SK-N-MC (cell line): Measurements from ENCODE around the gene ZMIZ2.

Experiments
- DNase-seq: peaks from one replicate; pipeline ENCODE4 v3.0.0-alpha.2; 2011; ENCODE audit warnings: low read depth, low spot score
- H3K27ac ChIP-seq: fragments of 200-600 bp; sonication (generic); 2 replicates; pipeline ENCODE4 v1.5.1; 2016; ENCODE audit warnings: mixed run types
- H3K36me3 ChIP-seq: fragments of 200-600 bp; sonication (generic); 2 replicates; pipeline ENCODE4 v1.6.1; 2017; ENCODE audit warnings: antibody characterized with exemption, low read length, mixed read lengths; ENCODE audit not compliant: insufficient read depth
- H3K4me3 ChIP-seq: fragments of 200-600 bp; sonication (generic); 2 replicates; pipeline ENCODE4 v1.5.1; 2016
- H3K9ac ChIP-seq: fragments of 200-600 bp; sonication (generic); 2 replicates; pipeline ENCODE4 v1.8.0; 2017; ENCODE audit warnings: mixed run types, mixed read lengths; ENCODE audit not compliant: insufficient read length
- H3K9me3 ChIP-seq: fragments of 200-600 bp; sonication (generic); 2 replicates; pipeline ENCODE4 v1.6.1; 2017; ENCODE audit warnings: low read depth, mild to moderate bottlenecking, antibody characterized with exemption, low read length, moderate library complexity, mixed read lengths
- EZH2 ChIP-seq: fragments of 200-600 bp; sonication (generic); IDR thresholded peaks from one replicate; pipeline ENCODE4 v1.6.1; 2017; ENCODE audit warnings: antibody characterized with exemption
- FOXP2 ChIP-seq: optimal IDR thresholded peaks from 2 replicates; pipeline ENCODE3; 2011; ENCODE audit warnings: mild to moderate bottlenecking, moderate library complexity; ENCODE audit not compliant: insufficient read depth; ENCODE audit errors: extremely low read length, control extremely low read depth
- POLR2AphosphoS5 ChIP-seq: IDR thresholded peaks from 2 replicates; pipeline ENCODE4 v1.6.1; 2012; ENCODE audit warnings: mild to moderate bottlenecking, low read depth, low read length, borderline replicate concordance

ZMIZ2 gene

GRCh38 chr7:44765579-44766415 lies 17.1 kb downstream of the ZMIZ2 start:
- H3K36me3 ChIP-seq: peaks cover 69% of the 10 kb centered on the region; the same call in 1 of the 2 replicates
- no peaks in the 10 kb centered on the region for H3K9me3 ChIP-seq
- no peak overlapping the region for H3K9ac ChIP-seq
- DNase-seq: no peak
- TF ChIP-seq EZH2 (no peak), FOXP2 (no peak), POLR2AphosphoS5 (no peak)
- no peak overlapping the region for H3K4me3 ChIP-seq
- H3K27ac ChIP-seq: no peak overlapping the region

GRCh38 chr7:44766416-44766801 lies 17.8 kb downstream of the ZMIZ2 start:
- no peak overlapping the region for H3K4me3 ChIP-seq
- TF ChIP-seq FOXP2 (no peak), EZH2 (no peak), POLR2AphosphoS5 (no peak)
- H3K27ac ChIP-seq: no peak overlapping the region
- no peak overlapping the region for H3K9ac ChIP-seq
- DNase-seq: no peak
- no peaks in the 10 kb centered on the region for H3K9me3 ChIP-seq
- peaks cover 63% of the 10 kb centered on the region; the same call in 1 of the 2 replicates for H3K36me3 ChIP-seq

GRCh38 chr7:44767134-44767911 lies 18.7 kb downstream of the ZMIZ2 start:
- peaks cover 56% of the 10 kb centered on the region; the same call in 1 of the 2 replicates for H3K36me3 ChIP-seq
- no peak for TF ChIP-seq EZH2
- TF ChIP-seq POLR2AphosphoS5: no peak
- no peak for TF ChIP-seq FOXP2
- no peak overlapping the region for H3K9ac ChIP-seq
- H3K9me3 ChIP-seq: no peaks in the 10 kb centered on the region
- no peak for DNase-seq
- no peak overlapping the region for H3K4me3 ChIP-seq
- H3K27ac ChIP-seq: no peak overlapping the region

GRCh38 chr7:44767912-44768627 lies 19.4 kb downstream of the ZMIZ2 start:
- Histone ChIP-seq H3K36me3 (peaks cover 50% of the 10 kb centered on the region; the same call in 1 of the 2 replicates), H3K9me3 (no peaks in the 10 kb centered on the region), H3K4me3 (no peak overlapping the region), H3K27ac (peak overlapping the region; percentile 36; the same call in 1 of the 2 replicates), H3K9ac (no peak overlapping the region)
- TF ChIP-seq EZH2: no peak
- 0 out of 2 replicates have a peak, but pooled peaks have one; percentile 28 for TF ChIP-seq POLR2AphosphoS5
- no peak for TF ChIP-seq FOXP2
- no peak for DNase-seq

- peaks cover 43% of the 10 kb centered on the region; the same call in 1 of the 2 replicates for H3K36me3 ChIP-seq
- H3K4me3 ChIP-seq: no peak overlapping the region
- no peak for TF ChIP-seq POLR2AphosphoS5
- TF ChIP-seq FOXP2: no peak
- no peak for TF ChIP-seq EZH2
- H3K27ac ChIP-seq: peak overlapping the region; percentile 36; the same call in 1 of the 2 replicates
- DNase-seq: no peak
- no peaks in the 10 kb centered on the region for H3K9me3 ChIP-seq
- H3K9ac ChIP-seq: no peak overlapping the region
Measured at GRCh38 chr7:44768628-44769371, 20.2 kb downstream of the ZMIZ2 start.

- H3K36me3 ChIP-seq: peaks cover 37% of the 10 kb centered on the region; the same call in 1 of the 2 replicates
Measured at GRCh38 chr7:44769376-44769775, 20.7 kb downstream of the ZMIZ2 start.

GRCh38 chr7:44769776-44770294 lies 21.2 kb downstream of the ZMIZ2 start:
- H3K9ac ChIP-seq: no peak overlapping the region
- H3K9me3 ChIP-seq: no peaks in the 10 kb centered on the region
- no peak overlapping the region for H3K4me3 ChIP-seq
- peaks cover 32% of the 10 kb centered on the region; the same call in 1 of the 2 replicates for H3K36me3 ChIP-seq
- DNase-seq: no peak
- TF ChIP-seq POLR2AphosphoS5 (no peak), FOXP2 (no peak), EZH2 (no peak)
- 0 out of 2 replicates have a peak overlapping the region, but pooled peaks have one; percentile 13 for H3K27ac ChIP-seq

More at GRCh38 chr7:44769376-44769775, 20.7 kb downstream of the ZMIZ2 start:
- TF ChIP-seq FOXP2: no peak
- TF ChIP-seq EZH2: no peak
- no peak for TF ChIP-seq POLR2AphosphoS5
- no peaks in the 10 kb centered on the region for H3K9me3 ChIP-seq
- no peak overlapping the region for H3K4me3 ChIP-seq
- H3K27ac ChIP-seq: no peak overlapping the region
- DNase-seq: no peak
- H3K9ac ChIP-seq: no peak overlapping the region
